K562 (cell line): ENCODE results near the gene GJA10. TPM values are rescaled to one million over a fixed set of nuclear protein-coding genes. Genes with fewer than 3 reads are reported as not detected.

Experiments used
- BRF2 ChIP-seq: IDR thresholded peaks from 3 replicates; pipeline ENCODE4 v1.6.1; 2011; ENCODE audit warnings: borderline replicate concordance, mild to moderate bottlenecking; ENCODE audit not compliant: insufficient read length, insufficient read depth
- CEBPG ChIP-seq, 3 experiments: fragments of 200-800 bp in 1 of 3; sonication (Bioruptor generic) in 1 of 3; sonication (generic) in 1 of 3; formaldehyde crosslinking in 1 of 3; IDR thresholded peaks in 2 of 3; conservative IDR thresholded peaks in 1 of 3; 2 replicates each; pipeline versions ENCODE4 v1.6.1 to v1.8.0; 2016 to 2022; ENCODE audit warnings: missing compliant biosample characterization in 2 of 3, missing genetic modification characterization in 2 of 3, mild to moderate bottlenecking in 1 of 3, missing genetic modification reagents in 1 of 3
- CREM ChIP-seq: IDR thresholded peaks from 2 replicates; pipeline ENCODE4 v1.6.1; 2014; ENCODE audit warnings: antibody characterized with exemption, low read depth
- CTBP1 ChIP-seq: fragments of 450-650 bp; IDR thresholded peaks from 2 replicates; pipeline ENCODE4 v1.6.1; 2016; ENCODE audit warnings: borderline replicate concordance
- DEAF1 ChIP-seq: fragments of 450-650 bp; formaldehyde crosslinking; IDR thresholded peaks from 2 replicates; pipeline ENCODE4 v1.4.0; 2020; ENCODE audit warnings: mild to moderate bottlenecking, moderate library complexity
- EP300 ChIP-seq: IDR thresholded peaks from 2 replicates; pipeline ENCODE4 v1.6.1; 2012; ENCODE audit warnings: low read length, improper control_type of control experiment
- ETV1 ChIP-seq: fragments of 450-650 bp; conservative IDR thresholded peaks from 2 replicates; pipeline ENCODE4 v1.6.1; 2016; ENCODE audit warnings: missing genetic modification characterization, control low read depth, low read depth, missing compliant biosample characterization
- MAZ ChIP-seq, 2 experiments: fragments of 450-650 bp in 1 of 2; sonication (generic) in 1 of 2; formaldehyde crosslinking; IDR thresholded peaks in 1 of 2; conservative IDR thresholded peaks in 1 of 2; 2 replicates each; pipeline versions ENCODE4 v1.4.0 to v1.5.0; 2020; ENCODE audit warnings: mild to moderate bottlenecking in 1 of 2, missing genetic modification reagents in 1 of 2
- PTTG1 ChIP-seq: fragments of 450-650 bp; IDR thresholded peaks from 2 replicates; pipeline ENCODE4 v1.6.1; 2016; ENCODE audit warnings: low read depth, mild to moderate bottlenecking, missing genetic modification characterization, missing compliant biosample characterization
- REST ChIP-seq, 2 experiments: fragments of 450-650 bp; formaldehyde crosslinking in 1 of 2; IDR thresholded peaks; 2 replicates each; pipeline versions ENCODE4 v1.4.0 to v1.6.1; 2014 to 2020; ENCODE audit warnings: mild to moderate bottlenecking in 2 of 2, borderline replicate concordance in 1 of 2, low read depth in 1 of 2
- ZNF449 ChIP-seq: fragments of 250-450 bp; sonication (Bioruptor Pico); IDR thresholded peaks from 2 replicates; pipeline ENCODE4 v1.8.0; 2022; ENCODE audit warnings: moderate library complexity, mild to moderate bottlenecking, inconsistent platforms
- polyA plus RNA-seq, 8 experiments: library from polyadenylated mRNA; depleted of rRNA in 4 of 8; stranded (reverse) in 5 of 8; unstranded in 3 of 8; fragments of >200 nt; fragmentation: Nextera tagmentation in 2 of 8; fragmentation: Illumina TruSeq in 1 of 8; extraction: Ambion mirVana in 2 of 8; extraction: Trizol in 1 of 8; gene quantifications; 2 replicates each; pipeline versions ENCODE4 v1.2.1 to v1.2.3, GENCODE V29; 2011 to 2014; ENCODE audit warnings: inconsistent platforms in 1 of 8, missing spikeins in 1 of 8
- total RNA-seq, 7 experiments: library from RNA; depleted of rRNA in 6 of 7; stranded (reverse); fragments of >200 nt in 6 of 7; fragmentation: Illumina TruSeq in 2 of 7; extraction: Trizol in 2 of 7; gene quantifications; 2 replicates each; pipeline versions ENCODE4 v1.2.1 to v1.2.3, GENCODE V29; 2011 to 2021; ENCODE audit warnings: low replicate concordance in 1 of 7

Gene GJA10
- total and polyA plus RNA-seq, 9 of the 15 experiments (the other 6 are each of a cell fraction or from before 2014, with no cell fraction given), result not detected

GRCh38 chr6:89940225-89941027 lies 46.2 kb downstream of the GJA10 start (continued):
- peak; percentile 77 for TF ChIP-seq REST (IDR thresholded peaks at IDR 0.05; ENCODE audit: borderline replicate concordance)
- TF ChIP-seq REST (CRISPR knock-in tag; IDR thresholded peaks at IDR 0.05; ENCODE audit: low read depth), result no peak
- no peak for TF ChIP-seq CTBP1
- peak; percentile 90 for TF ChIP-seq DEAF1 (CRISPR knock-in tag)
- TF ChIP-seq CREM, result peak; percentile 49; the same call in 1 of the 2 replicates
- 0 out of 2 replicates have a peak, but pooled peaks have one; percentile 15 for TF ChIP-seq ETV1 (tag)
- TF ChIP-seq EP300, result 0 out of 2 replicates have a peak, but pooled peaks have one; percentile 16
- TF ChIP-seq CEBPG (CRISPR knock-in tag; IDR thresholded peaks at IDR 0.05), result peak; percentile 84
- TF ChIP-seq CEBPG (tag; conservative IDR thresholded peaks at IDR 0.05 in 1 of 2, IDR thresholded peaks at IDR 0.05 in 1 of 2), result peak; percentile 85 to 96
- no peak for TF ChIP-seq PTTG1 (tag)
- no peak for TF ChIP-seq ZNF449 (CRISPR knock-in tag)
- 0 out of 4 replicates have a peak, but pooled peaks of 1 of the 2 experiments have one; percentile 22 for TF ChIP-seq MAZ (CRISPR knock-in tag; conservative IDR thresholded peaks at IDR 0.05 in 1 of 2, IDR thresholded peaks at IDR 0.05 in 1 of 2)
- no peak for TF ChIP-seq BRF2
